T1000 (cell line): Measurements from ENCODE around the gene NHLRC2.

Source experiments
- DNase-seq: peaks from one replicate; lab custom pipeline; 2025; ENCODE audit warnings: mixed read lengths; lab: John Stamatoyannopoulos, UW

Gene NHLRC2

GRCh38 chr10:113859261-113859660 lies 4.8 kb downstream of the NHLRC2 start:
- no peak for DNase-seq

GRCh38 chr10:113865901-113866300 lies 11.4 kb downstream of the NHLRC2 start:
- no peak for DNase-seq

DNA sequence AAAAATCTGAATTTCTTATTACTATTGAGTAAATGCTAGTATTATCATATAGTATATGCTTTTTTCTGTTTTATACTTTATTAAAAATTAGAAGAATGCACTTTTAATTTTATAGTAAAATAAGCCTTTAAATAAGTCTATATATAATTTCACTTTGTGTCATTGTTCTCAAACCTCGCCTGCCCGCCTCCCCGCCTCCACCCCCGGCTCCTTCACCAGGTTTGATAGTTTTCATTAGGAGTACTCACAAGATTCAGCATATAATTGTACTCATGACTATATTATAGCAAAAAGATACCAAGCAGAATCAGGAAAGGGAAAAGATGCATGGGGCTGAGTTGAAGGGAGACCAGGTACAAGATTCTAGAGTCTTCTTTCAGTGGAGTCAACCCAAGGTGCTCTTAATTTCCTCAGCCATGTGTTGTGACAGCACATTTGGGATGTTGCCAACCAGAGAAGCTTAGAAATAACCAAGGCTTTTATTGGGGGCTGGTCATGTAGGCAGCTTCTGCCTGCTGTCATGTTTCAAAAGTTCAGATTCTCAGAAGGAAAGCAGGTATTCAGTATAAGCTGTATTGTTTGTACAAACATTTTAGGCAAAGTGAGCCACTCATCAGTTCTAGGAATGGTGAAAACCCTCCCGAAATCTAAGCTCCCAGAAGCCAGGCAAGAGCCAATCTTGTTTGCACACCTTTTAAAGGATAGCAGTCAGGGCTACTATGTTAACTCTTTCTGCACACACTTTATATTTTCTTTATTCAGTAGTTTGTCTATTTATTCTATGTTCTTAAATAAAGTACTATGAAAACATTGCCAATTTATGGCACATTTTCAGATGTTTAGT lies 12.3 kb downstream of the NHLRC2 start:
- DNase-seq: no peak

DNA sequence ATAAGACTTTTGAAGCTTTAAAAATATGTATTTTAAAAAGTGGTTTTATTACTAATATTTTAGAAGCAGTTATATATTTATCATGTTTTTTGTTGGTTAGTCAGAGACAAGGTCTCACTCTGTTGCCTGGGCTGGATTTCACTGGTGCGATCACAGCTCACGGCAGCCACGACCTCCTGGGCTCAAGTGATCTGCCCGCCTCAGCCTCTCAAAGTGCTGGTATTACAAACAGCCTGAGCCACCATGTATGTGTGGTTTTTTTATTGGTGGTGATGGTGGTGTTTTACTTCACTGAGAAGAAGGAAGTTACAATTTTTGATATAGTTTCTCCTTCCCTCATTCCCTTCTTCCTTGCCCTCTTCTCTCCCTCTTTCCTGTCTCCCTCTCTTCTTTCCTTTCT lies 13.4 kb downstream of the NHLRC2 start:
- no peak for DNase-seq

DNA sequence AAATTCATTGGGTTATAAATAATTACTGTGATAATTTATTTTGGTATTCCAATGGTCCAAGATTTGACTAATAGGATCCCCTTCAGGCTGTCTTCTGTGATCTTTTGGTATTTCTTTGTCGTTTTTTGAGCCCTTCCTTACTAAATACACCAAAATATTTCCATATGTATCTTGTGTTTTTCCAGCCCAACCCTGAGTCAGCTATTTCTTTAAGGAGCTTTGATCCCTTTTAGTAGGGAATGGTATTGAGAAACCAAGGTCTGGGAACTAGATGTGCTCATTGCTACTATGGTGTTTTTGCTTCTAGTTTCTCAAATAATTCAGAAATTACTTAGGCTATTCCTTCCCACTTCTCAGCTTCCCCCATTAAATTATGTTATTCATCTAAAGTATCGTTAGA lies 15.3 kb downstream of the NHLRC2 start:
- DNase-seq: no peak

DNA sequence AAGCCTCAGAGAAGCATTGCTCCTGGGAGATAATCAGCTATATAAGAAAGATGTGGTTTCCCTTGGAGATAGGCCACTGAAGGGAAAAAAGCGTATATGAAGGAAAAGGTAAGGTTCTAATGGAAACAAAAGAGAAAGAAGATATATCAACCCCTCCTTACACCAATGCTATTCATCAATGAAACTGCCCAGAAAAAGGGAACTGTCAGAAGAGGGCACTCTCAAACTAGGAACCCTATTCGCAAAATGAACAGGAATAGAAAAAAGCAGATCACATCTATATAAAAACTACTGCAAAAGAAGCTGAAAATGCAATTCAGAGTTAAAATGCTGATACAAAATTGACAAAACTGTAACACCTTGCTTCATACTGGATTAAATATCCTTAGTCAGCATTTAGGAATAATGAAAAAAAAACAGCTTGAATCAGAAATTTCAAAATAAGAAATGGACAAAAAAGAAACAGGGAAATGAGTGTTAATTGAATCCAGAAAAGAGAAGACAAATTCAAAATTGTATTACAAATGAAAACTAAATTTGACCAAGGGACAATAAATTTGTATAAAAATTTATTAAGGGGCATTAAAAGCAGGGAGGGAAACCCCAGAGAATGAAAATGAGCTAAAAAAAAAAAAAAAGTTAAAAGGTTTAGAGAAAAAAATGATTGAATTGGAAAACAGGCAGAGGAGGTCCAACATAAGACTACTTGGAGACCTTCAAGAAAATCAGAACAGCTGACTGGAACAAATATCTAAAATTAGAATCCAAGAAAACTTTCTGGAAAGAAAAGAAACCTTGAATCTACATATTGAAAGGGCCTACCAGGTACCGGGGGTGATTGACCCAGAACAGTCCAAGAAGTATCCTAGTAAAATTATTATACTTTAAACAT lies 17.9 kb downstream of the NHLRC2 start:
- no peak for DNase-seq

GRCh38 chr10:113875212-113875611 lies 20.8 kb downstream of the NHLRC2 start:
- no peak for DNase-seq

DNA sequence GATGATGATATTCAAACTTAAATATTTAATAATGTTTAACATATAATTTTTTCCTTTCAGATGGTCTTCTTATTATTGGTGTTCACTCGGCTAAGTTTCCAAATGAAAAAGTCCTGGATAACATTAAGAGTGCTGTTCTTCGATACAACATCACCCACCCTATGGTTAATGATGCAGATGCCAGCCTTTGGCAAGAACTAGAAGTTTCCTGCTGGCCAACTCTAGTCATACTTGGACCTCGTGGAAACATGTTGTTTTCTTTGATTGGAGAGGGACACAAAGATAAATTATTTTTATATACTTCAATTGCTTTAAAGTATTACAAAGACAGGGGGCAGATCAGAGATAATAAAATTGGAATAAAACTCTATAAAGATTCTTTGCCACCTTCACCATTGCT lies 22.0 kb downstream of the NHLRC2 start:
- DNase-seq: no peak

GRCh38 chr10:113879691-113880090 lies 25.2 kb downstream of the NHLRC2 start:
- no peak for DNase-seq

DNA sequence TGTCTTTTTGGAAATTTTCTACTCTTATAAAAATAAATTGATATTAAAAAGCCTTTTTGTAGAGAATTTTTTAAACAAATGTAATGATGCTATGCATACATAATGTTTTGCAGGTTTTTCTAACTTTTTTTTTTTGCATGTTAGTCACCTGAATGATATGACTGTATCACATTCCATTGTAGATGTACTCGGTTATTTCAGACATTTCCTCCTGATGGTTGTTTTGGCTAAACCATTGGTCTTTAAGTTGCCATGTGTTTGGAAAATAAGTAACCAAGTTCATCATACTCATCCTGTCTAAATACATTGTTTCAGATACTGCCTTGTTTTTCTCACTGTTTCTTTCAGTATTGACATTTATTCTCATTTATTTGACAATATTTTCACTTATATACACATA lies 25.8 kb downstream of the NHLRC2 start:
- DNase-seq: no peak

- no peak for DNase-seq
Observed at GRCh38 chr10:113882240-113882639, 27.8 kb downstream of the NHLRC2 start.

DNA sequence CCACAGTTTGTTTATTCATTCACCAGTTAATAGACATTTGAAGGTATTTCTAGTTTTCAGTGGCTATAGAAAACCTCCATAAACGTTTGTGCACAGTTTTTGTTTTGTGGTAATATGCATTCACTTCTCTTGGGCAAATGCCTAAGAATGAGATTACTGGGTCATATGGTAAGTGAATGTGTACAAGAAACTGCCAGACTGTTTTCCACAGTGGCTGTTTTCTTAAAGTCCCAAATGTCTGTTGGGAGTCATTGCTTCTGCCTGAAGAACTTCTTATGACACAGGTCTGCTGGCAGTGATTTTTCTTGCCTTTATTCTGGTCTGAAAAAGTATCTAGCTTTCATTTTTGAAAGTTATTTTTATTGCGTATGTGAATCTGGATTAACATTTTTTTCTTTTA lies 35.5 kb downstream of the NHLRC2 start:
- DNase-seq: no peak

- DNase-seq: no peak
Observed at GRCh38 chr10:113890769-113891168, 36.3 kb downstream of the NHLRC2 start.

- no peak for DNase-seq
Observed at GRCh38 chr10:113891476-113891875, 37.0 kb downstream of the NHLRC2 start.

DNA sequence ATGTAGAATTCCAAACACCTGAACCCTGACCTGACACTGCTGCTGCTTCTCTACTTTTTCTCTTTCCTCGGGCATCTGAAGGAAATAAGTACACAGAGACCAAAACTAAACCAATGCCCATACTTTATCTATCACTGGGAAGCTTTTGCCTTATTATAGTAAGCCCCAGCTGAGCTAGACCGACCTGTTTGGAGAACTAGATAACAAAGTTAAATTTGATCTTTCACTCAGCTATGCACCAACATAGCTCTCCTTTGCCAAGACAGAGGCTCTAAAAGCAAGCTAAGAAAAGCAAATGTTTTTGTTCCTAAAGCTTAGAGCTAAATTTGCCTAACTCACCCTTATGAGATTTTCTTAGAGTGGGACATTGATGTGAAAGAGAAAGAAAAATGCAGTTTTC lies 39.1 kb downstream of the NHLRC2 start:
- no peak for DNase-seq

- DNase-seq: no peak
Observed at GRCh38 chr10:113894581-113894980, 40.1 kb downstream of the NHLRC2 start.

GRCh38 chr10:113895018-113895417 lies 40.6 kb downstream of the NHLRC2 start:
- no peak for DNase-seq

GRCh38 chr10:113897693-113898618 lies 43.5 kb downstream of the NHLRC2 start:
- no peak for DNase-seq

DNA sequence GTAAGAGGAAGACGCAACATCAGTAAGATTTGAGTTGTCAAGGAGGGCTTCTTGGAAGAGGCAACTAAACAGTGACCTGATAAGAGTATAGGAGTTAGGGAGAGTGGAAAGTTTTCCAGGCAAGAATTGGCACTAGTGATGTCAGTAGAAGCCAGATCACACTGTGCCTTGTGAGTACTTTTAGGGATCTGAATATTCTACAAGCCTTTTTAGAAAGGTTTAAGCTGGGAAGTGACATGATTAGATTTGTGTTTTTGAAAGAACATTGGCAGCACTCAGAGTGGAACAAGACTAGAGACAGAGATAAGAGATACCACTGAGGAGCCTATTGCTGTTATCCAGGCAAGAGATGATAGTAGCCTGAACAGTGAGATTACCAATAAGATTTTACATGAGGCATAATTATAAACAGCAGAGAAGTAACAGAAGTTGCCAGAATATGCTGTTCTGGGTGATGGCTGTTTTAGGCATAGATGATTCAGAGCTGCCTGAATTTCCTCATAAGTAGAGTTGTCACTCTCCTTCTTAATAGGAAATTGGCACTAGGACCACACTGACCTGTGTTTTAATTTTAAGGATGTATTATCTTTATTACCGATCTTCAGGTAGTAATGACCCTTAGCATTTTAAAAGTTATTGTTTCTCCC lies 45.6 kb downstream of the NHLRC2 start:
- no peak for DNase-seq

DNA sequence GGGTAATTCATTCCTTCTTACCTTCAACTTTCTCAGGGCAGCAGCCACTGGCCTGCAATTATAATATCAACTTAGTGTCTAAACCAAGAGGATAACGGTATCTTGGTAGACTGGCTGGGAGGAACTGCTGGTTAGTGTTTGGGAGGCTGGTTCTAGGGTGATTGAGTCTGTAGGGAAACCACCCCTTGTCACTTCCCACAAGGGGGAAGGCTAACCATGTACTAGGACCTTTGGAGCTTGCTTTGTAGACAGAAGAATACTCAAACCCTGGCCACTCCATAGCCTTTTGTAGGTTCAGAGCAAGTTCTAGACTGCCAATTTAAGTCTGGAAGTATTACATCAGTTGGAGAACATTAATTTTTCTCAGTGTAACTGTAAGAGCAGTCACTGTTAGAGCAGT lies 51.3 kb downstream of the NHLRC2 start:
- DNase-seq: no peak

DNA sequence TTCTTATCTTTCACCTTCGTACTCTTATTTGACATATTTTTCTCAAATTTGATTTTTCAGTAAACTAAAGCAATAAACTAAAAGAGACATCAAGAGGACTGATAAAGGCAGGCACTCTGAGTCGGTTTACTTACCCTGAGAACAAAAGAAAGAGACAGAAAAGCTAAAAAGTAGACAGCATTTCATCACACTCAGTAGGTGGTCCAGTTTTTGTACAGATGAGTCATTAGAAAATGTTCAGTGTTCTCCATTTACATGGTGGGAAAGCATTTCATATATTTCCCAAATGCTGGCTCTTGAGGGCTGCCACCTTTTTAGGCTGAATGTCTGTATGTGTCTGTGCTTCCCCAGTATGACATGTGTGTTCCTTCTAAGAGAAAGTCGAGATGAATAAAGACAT lies 52.7 kb downstream of the NHLRC2 start:
- DNase-seq: no peak

DNA sequence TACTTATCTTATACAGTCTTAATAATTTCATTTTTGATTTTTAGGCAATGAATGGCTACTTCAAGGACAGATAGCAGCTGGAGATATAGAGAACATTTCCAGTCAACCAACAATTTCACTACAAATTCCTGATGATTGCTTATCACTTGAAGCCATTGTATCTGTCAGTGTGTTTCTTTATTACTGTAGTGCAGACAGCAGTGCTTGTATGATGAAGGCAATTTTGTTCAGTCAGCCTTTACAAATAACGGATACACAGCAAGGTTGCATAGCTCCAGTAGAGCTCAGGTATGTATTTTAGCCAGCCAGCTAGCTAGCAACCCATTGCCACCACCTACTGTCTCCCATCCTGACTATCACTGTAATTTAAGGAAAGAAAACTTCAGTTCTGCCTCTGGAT lies 53.8 kb downstream of the NHLRC2 start:
- no peak for DNase-seq
